Mesenchymal stem cell (in vitro differentiated cells and primary cell): ENCODE data around the gene QRFPR.
"Not testable (repeated sequence)": the region's sequence is repeated elsewhere in the genome, so short reads cannot be mapped to it uniquely, and the experiment has no call there.

ENCODE experiments used
- DNase-seq: peaks from one replicate; pipeline ENCODE4 v3.0.0-alpha.2; 2013
- H2AFZ ChIP-seq: one replicate; pipeline ENCODE4 v1.6.1; 2013; ENCODE audit warnings: low read depth, mild to moderate bottlenecking, control low read depth, inconsistent platforms, low read length, moderate library complexity
- H2AK5ac ChIP-seq: 2 replicates; pipeline ENCODE4 v1.6.1; 2013; ENCODE audit warnings: low read length, moderate library complexity, mild to moderate bottlenecking, inconsistent platforms; ENCODE audit not compliant: severe bottlenecking
- H2BK120ac ChIP-seq: one replicate; pipeline ENCODE4 v1.6.1; 2013; ENCODE audit warnings: low read depth, mild to moderate bottlenecking, inconsistent platforms, low read length, moderate library complexity
- H2BK12ac ChIP-seq, 2 experiments: one replicate each; pipeline ENCODE4 v1.6.1; 2013; ENCODE audit warnings: inconsistent platforms in 2 of 2, low read length in 2 of 2, mild to moderate bottlenecking in 2 of 2, moderate library complexity in 2 of 2, control low read depth in 1 of 2
- H2BK15ac ChIP-seq: one replicate; pipeline ENCODE4 v1.6.1; 2013; ENCODE audit warnings: mild to moderate bottlenecking, low read depth, inconsistent platforms; ENCODE audit not compliant: poor library complexity, severe bottlenecking
- H2BK5ac ChIP-seq: 2 replicates; pipeline ENCODE4 v1.6.1; 2013; ENCODE audit warnings: low read depth, mild to moderate bottlenecking, low read length, control low read depth, inconsistent platforms; ENCODE audit not compliant: poor library complexity, severe bottlenecking
- H3K14ac ChIP-seq, 2 experiments: one replicate each; pipeline ENCODE4 v1.6.1; 2013; ENCODE audit warnings: inconsistent platforms in 2 of 2, low read length in 2 of 2, control low read depth in 1 of 2, mild to moderate bottlenecking in 1 of 2, moderate library complexity in 1 of 2
- H3K18ac ChIP-seq, 2 experiments: one replicate each; pipeline ENCODE4 v1.6.1; 2013; ENCODE audit warnings: inconsistent platforms in 2 of 2, low read length in 2 of 2, control low read depth in 1 of 2, low read depth in 1 of 2, mild to moderate bottlenecking in 1 of 2
- H3K23ac ChIP-seq, 2 experiments: one replicate each; pipeline ENCODE4 v1.6.1; 2013; ENCODE audit warnings: inconsistent platforms in 2 of 2, low read length in 2 of 2, mild to moderate bottlenecking in 2 of 2, moderate library complexity in 2 of 2, control low read depth in 1 of 2
- H3K27ac ChIP-seq: 2 replicates; pipeline ENCODE4 v1.5.1; 2013; ENCODE audit warnings: mild to moderate bottlenecking, moderate library complexity, low read length, control low read depth, inconsistent platforms; ENCODE audit not compliant: poor library complexity, severe bottlenecking
- H3K27me3 ChIP-seq, 2 experiments: 2 replicates each; pipeline versions ENCODE4 v1.6.1 to v1.7.0; 2013; ENCODE audit warnings: low read length in 2 of 2, mild to moderate bottlenecking in 2 of 2, moderate library complexity in 2 of 2, control low read depth in 1 of 2, inconsistent platforms in 1 of 2; ENCODE audit not compliant: control insufficient read depth in 1 of 2, insufficient read depth in 1 of 2
- H3K36me3 ChIP-seq, 2 experiments: 2 replicates each; pipeline versions ENCODE4 v1.6.1 to v1.7.0; 2013; ENCODE audit warnings: low read length in 2 of 2, control low read depth in 1 of 2, inconsistent platforms in 1 of 2, low read depth in 1 of 2, mild to moderate bottlenecking in 1 of 2; ENCODE audit not compliant: insufficient read depth in 2 of 2, control insufficient read depth in 1 of 2
- H3K4ac ChIP-seq, 2 experiments: one replicate each; pipeline ENCODE4 v1.6.1; 2013; ENCODE audit warnings: inconsistent platforms in 2 of 2, low read length in 2 of 2, mild to moderate bottlenecking in 2 of 2, moderate library complexity in 2 of 2, control low read depth in 1 of 2, low read depth in 1 of 2
- H3K4me1 ChIP-seq: 2 replicates; pipeline ENCODE4 v1.6.1; 2013; ENCODE audit warnings: low read depth, low read length, control low read depth; ENCODE audit not compliant: control insufficient read depth, insufficient read depth
- H3K4me2 ChIP-seq: 2 replicates; pipeline ENCODE4 v1.6.1; 2013; ENCODE audit warnings: low read length, mild to moderate bottlenecking, inconsistent platforms; ENCODE audit not compliant: poor library complexity, severe bottlenecking
- H3K4me3 ChIP-seq, 2 experiments: 2 replicates each; pipeline versions ENCODE4 v1.5.1 to v1.7.0; 2013; ENCODE audit warnings: low read length in 2 of 2, mild to moderate bottlenecking in 2 of 2, control low read depth in 1 of 2, low read depth in 1 of 2; ENCODE audit not compliant: insufficient read depth in 1 of 2
- H3K79me1 ChIP-seq: replicated peaks from 2 replicates; pipeline ENCODE4 v1.6.1; 2013; ENCODE audit warnings: mild to moderate bottlenecking, control low read depth, low read length, inconsistent platforms; ENCODE audit not compliant: poor library complexity, severe bottlenecking
- H3K9ac ChIP-seq: 2 replicates; pipeline ENCODE4 v1.7.0; 2013; ENCODE audit warnings: mild to moderate bottlenecking, low read length, moderate library complexity
- H3K9me3 ChIP-seq: 2 replicates; pipeline ENCODE4 v1.7.0; 2013; ENCODE audit warnings: mild to moderate bottlenecking, low read length; ENCODE audit not compliant: control insufficient read depth
- H4K8ac ChIP-seq: one replicate; pipeline ENCODE4 v1.6.1; 2013; ENCODE audit warnings: inconsistent platforms, mild to moderate bottlenecking, low read length, moderate library complexity
- H4K91ac ChIP-seq: one replicate; pipeline ENCODE4 v1.6.1; 2013; ENCODE audit warnings: mild to moderate bottlenecking, low read length, inconsistent platforms
- WGBS: methylation state at CpG from one replicate; pipeline ENCODE4 v1.1.7; 2013; ENCODE audit warnings: mixed read lengths; 5-methylcytosine and 5-hydroxymethylcytosine counted together

The QRFPR gene

GRCh38 chr4:121408567-121408966 is 27.7 kb upstream of the QRFPR start:
- H3K4ac ChIP-seq, H3K23ac ChIP-seq, H3K9ac ChIP-seq, H3K27ac ChIP-seq, H4K8ac ChIP-seq, H3K36me3 ChIP-seq, H3K4me2 ChIP-seq, H3K79me1 ChIP-seq, H3K18ac ChIP-seq, H3K9me3 ChIP-seq, H3K14ac ChIP-seq, H3K4me3 ChIP-seq, H2BK12ac ChIP-seq, H2BK5ac ChIP-seq, H3K4me1 ChIP-seq, H4K91ac ChIP-seq, H2BK15ac ChIP-seq, H2BK120ac ChIP-seq, H3K27me3 ChIP-seq, H2AFZ ChIP-seq, H2AK5ac ChIP-seq, DNase-seq: not testable (repeated sequence)
- 50% methylated on average over 1 of the region's 2 CpGs for WGBS

GRCh38 chr4:121400632-121401031 is 19.8 kb upstream of the QRFPR start:
- 94% methylated on average over 2 of the region's 4 CpGs for WGBS
- no peak overlapping the region for H4K91ac ChIP-seq
- no peaks in the 10 kb centered on the region for H3K9me3 ChIP-seq
- no peak overlapping the region for H2BK12ac ChIP-seq
- H2BK120ac ChIP-seq, result no peak overlapping the region
- H3K36me3 ChIP-seq, result no peaks in the 10 kb centered on the region
- no peak overlapping the region for H3K14ac ChIP-seq
- no peak overlapping the region for H3K4me3 ChIP-seq
- H3K4me1 ChIP-seq, result no peaks in the 10 kb centered on the region
- peak overlapping the region; percentile 23 for H2BK15ac ChIP-seq
- no peaks in the 10 kb centered on the region for H3K79me1 ChIP-seq
- no peak overlapping the region for H3K23ac ChIP-seq
- DNase-seq, result no peak
- H3K18ac ChIP-seq, result no peak overlapping the region
- no peak overlapping the region for H3K4me2 ChIP-seq
- no peak overlapping the region for H3K27ac ChIP-seq
- no peak overlapping the region for H2BK5ac ChIP-seq
- H3K9ac ChIP-seq, result no peak overlapping the region
- H2AFZ ChIP-seq, result no peak overlapping the region
- H2AK5ac ChIP-seq, result no peak overlapping the region
- no peak overlapping the region for H3K4ac ChIP-seq
- no peaks in the 10 kb centered on the region for H3K27me3 ChIP-seq
- H4K8ac ChIP-seq, result no peak overlapping the region

- H4K91ac ChIP-seq, result no peak overlapping the region
- H2BK15ac ChIP-seq, result no peak overlapping the region
- no peak overlapping the region for H3K4me2 ChIP-seq
- no peaks in the 10 kb centered on the region for H3K27me3 ChIP-seq
- H4K8ac ChIP-seq, result no peak overlapping the region
- no peak for DNase-seq
- H2AK5ac ChIP-seq, result no peak overlapping the region
- H2AFZ ChIP-seq, result no peak overlapping the region
- no peak overlapping the region for H3K14ac ChIP-seq
- no peak overlapping the region for H3K23ac ChIP-seq
- H2BK5ac ChIP-seq, result no peak overlapping the region
- no peak overlapping the region for H2BK12ac ChIP-seq
- H2BK120ac ChIP-seq, result no peak overlapping the region
- no peak overlapping the region for H3K27ac ChIP-seq
- H3K9me3 ChIP-seq, result no peaks in the 10 kb centered on the region
- 90% methylated on average over 1 of the region's 1 CpG for WGBS
- H3K18ac ChIP-seq, result no peak overlapping the region
- H3K36me3 ChIP-seq, result no peaks in the 10 kb centered on the region
- H3K4ac ChIP-seq, result no peak overlapping the region
- no peaks in the 10 kb centered on the region for H3K4me1 ChIP-seq
- H3K79me1 ChIP-seq, result no peaks in the 10 kb centered on the region
- H3K9ac ChIP-seq, result no peak overlapping the region
- H3K4me3 ChIP-seq, result no peak overlapping the region
Observed at GRCh38 chr4:121397941-121398601, 17.3 kb upstream of the QRFPR start.

GRCh38 chr4:121397434-121397833 is 16.6 kb upstream of the QRFPR start:
- no peak overlapping the region for H2BK15ac ChIP-seq
- H3K79me1 ChIP-seq, result no peaks in the 10 kb centered on the region
- 62% methylated on average over 2 of the region's 3 CpGs for WGBS

More at GRCh38 chr4:121397434-121397833, 16.6 kb upstream of the QRFPR start:
- Histone ChIP-seq H3K4me3 (no peak overlapping the region), H3K9ac (no peak overlapping the region), H3K36me3 (no peaks in the 10 kb centered on the region), H3K9me3 (no peaks in the 10 kb centered on the region), H2AFZ (no peak overlapping the region), H3K27ac (no peak overlapping the region), H4K8ac (no peak overlapping the region), H3K23ac (no peak overlapping the region), H3K4me1 (no peaks in the 10 kb centered on the region), H2BK12ac (no peak overlapping the region), H3K14ac (no peak overlapping the region), H3K4me2 (no peak overlapping the region), H3K27me3 (no peaks in the 10 kb centered on the region), H2AK5ac (no peak overlapping the region), H4K91ac (no peak overlapping the region), H3K18ac (no peak overlapping the region), H2BK120ac (no peak overlapping the region), H3K4ac (no peak overlapping the region), H2BK5ac (no peak overlapping the region)
- DNase-seq, result no peak
